ENCODE data around the gene DNAH14.

Gene DNAH14

GRCh38 chr1:225430301-225430700 is 500.8 kb downstream of the DNAH14 start:
- in situ Hi-C loops (cut with MboI; ENCODE audit: low pct_unique_long_range_greater_than_20kb, low sequenced_read_pairs, unreplicated experiment), result no loop called here
- no peak for TF ChIP-seq CTCF (IDR thresholded peaks at IDR 0.05; ENCODE audit: extremely low read depth, insufficient read depth, missing control alignments)
- DNase-seq (ENCODE audit: low spot score), result no peak

DNA sequence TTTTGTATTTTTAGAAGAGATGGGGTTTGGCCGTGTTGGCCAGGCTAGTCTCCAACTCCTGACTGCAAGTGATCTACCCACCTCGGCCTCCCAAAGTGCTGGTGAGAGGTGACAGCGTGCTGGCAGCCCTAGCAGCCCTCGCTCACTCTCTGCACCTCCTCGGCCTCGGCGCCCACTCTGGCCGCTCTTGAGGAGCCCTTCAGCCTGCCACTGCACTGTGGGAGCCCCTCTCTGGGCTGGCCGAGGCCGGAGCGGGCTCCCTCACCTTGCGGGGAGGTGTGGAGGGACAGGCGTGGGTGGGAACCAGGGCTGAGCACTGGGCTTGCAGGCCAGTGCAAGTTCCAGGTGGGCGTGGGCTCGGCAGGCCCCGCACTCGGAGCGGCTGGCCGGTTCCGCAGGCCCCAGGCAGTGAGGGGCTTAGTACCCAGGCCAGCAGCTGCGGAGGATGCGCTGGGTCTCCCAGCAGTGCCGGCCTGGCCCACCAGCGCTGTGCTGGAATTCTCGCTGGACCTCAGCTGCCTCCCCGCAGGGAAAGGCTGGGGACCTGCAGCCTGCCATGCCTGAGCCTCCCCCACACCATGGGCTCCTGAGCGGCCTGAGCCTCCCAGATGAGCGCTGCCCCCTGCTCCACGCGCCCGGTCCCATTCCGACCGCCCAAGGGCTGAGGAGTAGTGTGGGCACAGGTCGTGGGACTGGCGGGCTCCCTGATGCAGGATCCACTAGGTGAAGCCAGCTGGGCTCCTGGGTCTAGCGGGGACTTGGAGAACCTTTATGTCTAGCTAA is 501.8 kb downstream of the DNAH14 start:
- no peak for TF ChIP-seq CTCF (IDR thresholded peaks at IDR 0.05; ENCODE audit: extremely low read depth, insufficient read depth, missing control alignments)
- no peak for DNase-seq (ENCODE audit: low spot score)
- in situ Hi-C loops (cut with MboI; ENCODE audit: low pct_unique_long_range_greater_than_20kb, low sequenced_read_pairs, unreplicated experiment), result no loop called here

DNA sequence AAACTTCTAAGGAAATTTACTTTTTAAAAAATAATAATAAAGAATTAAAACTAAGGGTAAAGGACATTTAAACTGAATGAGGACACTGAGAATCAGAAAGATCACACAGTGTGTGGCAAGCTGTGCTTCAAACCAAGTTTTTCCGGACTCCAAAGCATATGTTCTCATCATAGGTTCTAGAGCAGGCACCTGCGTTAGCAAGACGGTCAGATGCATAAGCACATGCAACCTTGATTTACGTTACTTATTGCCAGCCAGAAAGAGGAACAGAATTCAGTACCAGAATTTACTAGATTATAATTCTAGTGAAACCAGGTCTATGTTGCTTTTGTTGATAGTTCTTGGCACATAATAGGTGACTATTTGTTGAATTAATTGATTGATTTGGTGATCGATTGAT is 504.6 kb downstream of the DNAH14 start:
- no peak for DNase-seq (ENCODE audit: low spot score)
- no peak for TF ChIP-seq CTCF (IDR thresholded peaks at IDR 0.05; ENCODE audit: extremely low read depth, insufficient read depth, missing control alignments)
- in situ Hi-C loops (cut with MboI; ENCODE audit: low pct_unique_long_range_greater_than_20kb, low sequenced_read_pairs, unreplicated experiment), result no loop called here

DNA sequence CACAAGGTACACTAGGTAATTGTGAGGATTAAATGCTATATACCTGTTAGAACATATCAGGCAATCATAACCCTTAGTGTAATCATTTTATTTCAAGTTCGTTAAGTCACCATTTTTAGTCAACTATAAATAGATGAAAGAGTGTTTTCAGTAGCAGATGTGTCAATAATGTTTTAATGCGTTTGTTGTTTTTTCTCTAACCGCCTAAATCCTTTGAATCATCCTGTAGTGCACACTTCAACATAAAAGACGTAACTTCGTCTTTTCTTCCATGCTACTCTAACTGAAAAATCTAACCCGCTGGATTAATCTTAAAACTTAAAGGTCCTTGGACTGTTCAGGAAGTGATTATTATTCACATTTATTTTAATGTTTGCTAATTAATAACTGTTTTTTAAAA is 505.6 kb downstream of the DNAH14 start:
- no peak for DNase-seq (ENCODE audit: low spot score)
- TF ChIP-seq CTCF (IDR thresholded peaks at IDR 0.05; ENCODE audit: extremely low read depth, insufficient read depth, missing control alignments), result no peak
- in situ Hi-C loops (cut with MboI; ENCODE audit: low pct_unique_long_range_greater_than_20kb, low sequenced_read_pairs, unreplicated experiment), result no loop called here

GRCh38 chr1:225435487-225435886 is 506.0 kb downstream of the DNAH14 start:
- TF ChIP-seq CTCF (IDR thresholded peaks at IDR 0.05; ENCODE audit: extremely low read depth, insufficient read depth, missing control alignments), result no peak
- in situ Hi-C loops (cut with MboI; ENCODE audit: low pct_unique_long_range_greater_than_20kb, low sequenced_read_pairs, unreplicated experiment), result no loop called here
- DNase-seq (ENCODE audit: low spot score), result no peak

DNA sequence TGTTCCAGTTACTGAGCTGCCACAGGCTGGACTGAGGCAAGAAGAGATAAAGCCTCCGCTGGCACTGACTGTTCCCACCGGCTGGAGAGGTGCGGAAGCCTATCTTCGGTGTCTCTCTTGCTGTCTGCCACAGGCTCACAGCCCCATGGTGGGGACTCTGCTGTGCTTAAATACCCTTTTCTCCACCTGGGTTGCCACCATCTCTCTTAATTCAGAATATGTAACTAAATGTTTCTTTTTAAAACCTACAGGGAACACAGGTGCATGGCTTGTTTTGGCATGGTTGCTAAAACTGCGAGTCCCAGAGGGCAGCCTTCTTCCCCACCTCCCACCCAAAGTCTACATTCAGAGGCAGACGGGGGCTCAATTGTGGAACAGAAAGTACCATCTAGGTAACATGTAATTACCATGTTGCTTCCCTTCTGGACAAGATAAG is 506.5 kb downstream of the DNAH14 start:
- DNase-seq (ENCODE audit: low spot score), result no peak
- in situ Hi-C loops (cut with MboI; ENCODE audit: low pct_unique_long_range_greater_than_20kb, low sequenced_read_pairs, unreplicated experiment), result no loop called here
- TF ChIP-seq CTCF (IDR thresholded peaks at IDR 0.05; ENCODE audit: extremely low read depth, insufficient read depth, missing control alignments), result no peak
